Measurements from ENCODE around the gene PRKCH.

PRKCH gene

GRCh38 chr14:61498303-61498702 lies 176.9 kb downstream of the PRKCH start:
- no peak for TF ChIP-seq CTCF (IDR thresholded peaks at IDR 0.05; ENCODE audit: borderline replicate concordance, insufficient read depth, low read depth, low read length)
- H3K4me3 ChIP-seq (ENCODE audit: low read depth, low read length): no peak overlapping the region

GRCh38 chr14:61498811-61499210 lies 177.4 kb downstream of the PRKCH start:
- no peak for TF ChIP-seq CTCF (IDR thresholded peaks at IDR 0.05; ENCODE audit: borderline replicate concordance, insufficient read depth, low read depth, low read length)
- H3K4me3 ChIP-seq (ENCODE audit: low read depth, low read length): no peak overlapping the region

GRCh38 chr14:61499991-61500390 lies 178.6 kb downstream of the PRKCH start:
- no peak for TF ChIP-seq CTCF (IDR thresholded peaks at IDR 0.05; ENCODE audit: borderline replicate concordance, insufficient read depth, low read depth, low read length)
- no peak overlapping the region for H3K4me3 ChIP-seq (ENCODE audit: low read depth, low read length)

DNA sequence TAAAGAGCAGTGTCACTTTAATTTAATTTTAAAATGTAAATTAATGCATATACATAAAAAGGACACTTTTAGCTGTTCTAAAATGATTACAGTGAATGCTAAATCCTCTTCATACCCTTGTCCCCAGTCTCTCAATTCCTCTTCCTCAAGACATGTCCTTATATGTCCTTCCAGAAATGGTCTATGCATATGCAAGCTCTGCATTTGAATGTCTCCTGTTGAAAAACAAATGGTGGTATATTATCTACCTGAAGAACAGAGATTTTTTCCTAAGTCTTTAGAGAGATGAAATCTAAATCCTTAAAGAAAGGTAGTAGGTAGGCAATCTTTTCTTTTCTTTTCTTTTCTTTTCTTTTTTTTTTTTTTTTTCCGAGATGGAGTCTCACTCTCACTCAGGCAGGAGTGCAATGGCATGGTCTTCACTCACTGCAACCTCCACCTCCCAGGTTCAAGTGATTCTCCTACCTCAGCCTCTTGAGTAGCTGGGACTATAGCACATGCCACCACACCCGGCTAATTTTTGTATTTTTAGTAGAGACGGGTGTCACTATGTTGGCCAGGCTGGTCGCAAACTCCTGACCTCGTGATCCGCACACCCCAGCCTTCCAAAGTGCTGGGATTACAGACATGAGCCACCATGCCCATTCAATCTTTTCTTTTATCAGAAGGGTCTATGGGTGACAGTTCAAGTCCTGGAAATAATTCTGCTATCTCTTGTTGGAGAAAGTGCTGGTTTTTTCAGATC lies 180.5 kb downstream of the PRKCH start:
- no peak overlapping the region for H3K4me3 ChIP-seq (ENCODE audit: low read depth, low read length)
- no peak for TF ChIP-seq CTCF (IDR thresholded peaks at IDR 0.05; ENCODE audit: borderline replicate concordance, insufficient read depth, low read depth, low read length)

DNA sequence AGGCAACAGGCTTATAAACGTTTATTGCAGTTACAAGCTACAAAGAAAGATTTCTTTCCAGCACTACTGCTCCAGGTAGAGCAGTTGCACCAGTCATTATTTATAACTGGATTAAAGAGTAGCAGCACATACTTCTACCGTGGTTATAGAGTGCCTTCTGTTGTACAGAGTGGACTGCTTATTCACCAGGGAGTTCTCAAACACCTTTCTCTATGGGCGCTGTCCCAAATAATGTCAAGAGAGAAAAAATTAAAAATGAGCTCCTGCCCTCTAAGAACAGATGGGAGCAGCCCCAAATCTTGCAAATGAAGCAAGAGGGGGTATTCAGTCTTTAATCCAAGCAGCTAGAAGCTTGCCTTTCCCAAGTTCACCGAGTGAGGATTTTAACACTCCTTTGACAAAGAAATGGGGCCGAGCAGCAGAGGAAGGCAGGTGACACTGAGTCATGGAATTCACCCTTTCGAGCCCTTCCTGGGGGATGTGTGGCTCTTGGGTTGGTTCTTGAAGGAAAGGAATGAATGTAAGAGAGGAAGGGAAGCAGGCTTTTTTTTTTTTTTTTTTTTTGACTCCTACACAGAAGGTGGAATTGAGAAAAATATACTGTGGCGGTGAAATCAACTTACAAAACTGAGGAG lies 181.2 kb downstream of the PRKCH start:
- no peak for TF ChIP-seq CTCF (IDR thresholded peaks at IDR 0.05; ENCODE audit: borderline replicate concordance, insufficient read depth, low read depth, low read length)
- H3K4me3 ChIP-seq (ENCODE audit: low read depth, low read length): peak overlapping the region; percentile 16

DNA sequence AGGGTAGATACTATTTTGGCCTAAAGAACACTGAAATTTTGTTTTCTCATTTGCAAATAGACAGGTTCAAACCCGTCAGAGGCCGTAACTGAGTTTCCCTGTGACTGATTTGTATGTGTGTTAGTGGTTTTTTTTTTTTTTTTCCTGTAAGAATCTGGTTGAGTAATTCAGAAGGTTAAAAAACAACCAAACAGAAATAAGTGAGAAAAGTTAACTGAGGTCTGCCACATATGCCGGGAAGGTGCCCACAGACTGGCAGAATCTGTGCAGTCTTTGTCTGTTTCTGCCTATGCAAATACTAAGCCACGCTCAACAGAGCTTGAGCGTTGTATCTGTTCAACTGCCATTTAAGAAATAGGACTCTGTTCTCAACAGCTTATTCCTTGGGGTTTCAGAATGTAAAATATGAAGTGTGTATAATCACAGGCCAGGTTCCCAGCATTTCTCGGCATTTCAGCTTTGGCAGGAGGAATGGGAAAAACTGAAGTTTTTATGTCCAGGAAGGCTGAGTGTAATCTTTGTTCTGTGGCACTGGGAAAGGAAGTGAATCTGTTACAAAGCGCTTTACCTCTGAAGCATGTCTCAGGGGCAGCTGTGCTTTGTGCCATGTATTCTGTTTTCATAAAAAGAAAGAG lies 181.9 kb downstream of the PRKCH start:
- TF ChIP-seq CTCF (IDR thresholded peaks at IDR 0.05; ENCODE audit: borderline replicate concordance, insufficient read depth, low read depth, low read length): no peak
- H3K4me3 ChIP-seq (ENCODE audit: low read depth, low read length): peak overlapping the region; percentile 16
